Activated T-helper 17 cell treated with anti-CD3 and anti-CD28 coated beads, Interleukin-2, amount 50 U/mL, for 72 hours (primary cell): ENCODE measurements around the gene PLPP1. TPM values are rescaled to one million over a fixed set of nuclear protein-coding genes. Genes with fewer than 3 reads are reported as not detected.

ENCODE experiments used
- ATAC-seq: fragments of 150-1000 bp; cut with Tn5 transposase; replicated peaks from 2 replicates; pipeline ENCODE4 v1.10.0; 2021; ENCODE audit warnings: mild to moderate bottlenecking, moderate library complexity
- H3K27ac Mint-ChIP-seq: one replicate; pipeline ENCODE4 v1.8.0; 2022; ENCODE audit warnings: mixed read lengths
- H3K27me3 Mint-ChIP-seq: one replicate; pipeline ENCODE4 v1.8.0; 2022; ENCODE audit warnings: mixed read lengths
- H3K36me3 Mint-ChIP-seq: one replicate; pipeline ENCODE4 v1.8.0; 2022; ENCODE audit warnings: low read depth, mild to moderate bottlenecking, mixed read lengths
- H3K4me1 Mint-ChIP-seq: one replicate; pipeline ENCODE4 v1.8.0; 2022; ENCODE audit warnings: mixed read lengths
- H3K4me3 Mint-ChIP-seq: one replicate; pipeline ENCODE4 v1.8.0; 2022; ENCODE audit warnings: mild to moderate bottlenecking, mixed read lengths
- H3K9me3 Mint-ChIP-seq: one replicate; pipeline ENCODE4 v1.8.0; 2022; ENCODE audit warnings: mixed read lengths
- total RNA-seq, 2 donors: library from RNA; stranded (reverse); gene quantifications; one replicate each; pipeline ENCODE4 v1.2.3, GENCODE V29; 2022

PLPP1 gene
- total RNA-seq, 2 donors from 2014 or later = 4.8 to 9.7 TPM

GRCh38 chr5:55437452-55437851 is 97.3 kb downstream of the PLPP1 start:
- Mint-ChIP-seq H3K27ac (no peak overlapping the region), H3K4me3 (no peak overlapping the region), H3K36me3 (peaks cover 30% of the 10 kb centered on the region), H3K4me1 (peaks cover 27% of the 10 kb centered on the region), H3K27me3 (no peaks in the 10 kb centered on the region), H3K9me3 (peaks cover 26% of the 10 kb centered on the region)
- ATAC-seq = no peak

GRCh38 chr5:55432549-55432948 is 102.2 kb downstream of the PLPP1 start:
- ATAC-seq = no peak
- no peaks in the 10 kb centered on the region for H3K27me3 Mint-ChIP-seq
- peaks cover 73% of the 10 kb centered on the region for H3K36me3 Mint-ChIP-seq
- peaks cover under 1% of the 10 kb centered on the region for H3K4me1 Mint-ChIP-seq
- H3K27ac Mint-ChIP-seq = no peak overlapping the region
- H3K9me3 Mint-ChIP-seq = peaks cover 42% of the 10 kb centered on the region
- H3K4me3 Mint-ChIP-seq = no peak overlapping the region

- no peak overlapping the region for H3K4me3 Mint-ChIP-seq
- no peaks in the 10 kb centered on the region for H3K4me1 Mint-ChIP-seq
- peaks cover 82% of the 10 kb centered on the region for H3K36me3 Mint-ChIP-seq
- H3K27ac Mint-ChIP-seq = no peak overlapping the region
- peaks cover 24% of the 10 kb centered on the region for H3K9me3 Mint-ChIP-seq
- no peaks in the 10 kb centered on the region for H3K27me3 Mint-ChIP-seq
- ATAC-seq = no peak
Observed at GRCh38 chr5:55429613-55430253, 105.0 kb downstream of the PLPP1 start.

GRCh38 chr5:55429221-55429612 is 105.5 kb downstream of the PLPP1 start:
- Mint-ChIP-seq H3K27ac (no peak overlapping the region), H3K4me3 (no peak overlapping the region), H3K27me3 (no peaks in the 10 kb centered on the region), H3K36me3 (peaks cover 82% of the 10 kb centered on the region), H3K9me3 (peaks cover 19% of the 10 kb centered on the region), H3K4me1 (no peaks in the 10 kb centered on the region)
- ATAC-seq = no peak

GRCh38 chr5:55427157-55427556 is 107.6 kb downstream of the PLPP1 start:
- no peak overlapping the region for H3K4me3 Mint-ChIP-seq
- H3K9me3 Mint-ChIP-seq = peaks cover 13% of the 10 kb centered on the region
- no peaks in the 10 kb centered on the region for H3K4me1 Mint-ChIP-seq
- H3K36me3 Mint-ChIP-seq = peaks cover 97% of the 10 kb centered on the region
- H3K27ac Mint-ChIP-seq = no peak overlapping the region
- no peak for ATAC-seq
- no peaks in the 10 kb centered on the region for H3K27me3 Mint-ChIP-seq

GRCh38 chr5:55426455-55426854 is 108.3 kb downstream of the PLPP1 start:
- Mint-ChIP-seq H3K4me1 (peaks cover 3% of the 10 kb centered on the region), H3K36me3 (peaks cover 100% of the 10 kb centered on the region), H3K4me3 (no peak overlapping the region), H3K9me3 (peaks cover 10% of the 10 kb centered on the region), H3K27me3 (no peaks in the 10 kb centered on the region), H3K27ac (no peak overlapping the region)
- ATAC-seq = no peak

GRCh38 chr5:55421074-55421529 is 113.7 kb downstream of the PLPP1 start:
- ATAC-seq = peak; percentile 97
- Mint-ChIP-seq H3K36me3 (peaks cover 96% of the 10 kb centered on the region), H3K27me3 (no peaks in the 10 kb centered on the region), H3K4me1 (peaks cover 15% of the 10 kb centered on the region), H3K4me3 (peak overlapping the region; percentile 52), H3K9me3 (no peaks in the 10 kb centered on the region), H3K27ac (peak overlapping the region; percentile 14)

GRCh38 chr5:55418994-55419968 is 115.5 kb downstream of the PLPP1 start:
- H3K9me3 Mint-ChIP-seq = no peaks in the 10 kb centered on the region
- H3K27ac Mint-ChIP-seq = no peak overlapping the region
- peaks cover 96% of the 10 kb centered on the region for H3K36me3 Mint-ChIP-seq
- peaks cover 20% of the 10 kb centered on the region for H3K4me1 Mint-ChIP-seq
- H3K4me3 Mint-ChIP-seq = no peak overlapping the region
- no peak for ATAC-seq
- no peaks in the 10 kb centered on the region for H3K27me3 Mint-ChIP-seq

- Mint-ChIP-seq H3K4me3 (no peak overlapping the region), H3K36me3 (peaks cover 94% of the 10 kb centered on the region), H3K4me1 (peaks cover 15% of the 10 kb centered on the region), H3K27me3 (no peaks in the 10 kb centered on the region), H3K27ac (no peak overlapping the region), H3K9me3 (no peaks in the 10 kb centered on the region)
- no peak for ATAC-seq
Observed at GRCh38 chr5:55416306-55416705, 118.5 kb downstream of the PLPP1 start.

- Mint-ChIP-seq H3K36me3 (peaks cover 94% of the 10 kb centered on the region), H3K4me3 (no peak overlapping the region), H3K27ac (peak overlapping the region; percentile 15), H3K27me3 (no peaks in the 10 kb centered on the region), H3K9me3 (no peaks in the 10 kb centered on the region), H3K4me1 (peaks cover 4% of the 10 kb centered on the region)
- peak; percentile 21 for ATAC-seq
Observed at GRCh38 chr5:55415071-55415470, 119.7 kb downstream of the PLPP1 start.

GRCh38 chr5:55413644-55414043 is 121.1 kb downstream of the PLPP1 start:
- no peak for ATAC-seq
- Mint-ChIP-seq H3K4me3 (no peak overlapping the region), H3K27me3 (no peaks in the 10 kb centered on the region), H3K27ac (no peak overlapping the region), H3K4me1 (peaks cover 4% of the 10 kb centered on the region), H3K36me3 (peaks cover 92% of the 10 kb centered on the region), H3K9me3 (no peaks in the 10 kb centered on the region)

- Mint-ChIP-seq H3K4me3 (no peak overlapping the region), H3K4me1 (peaks cover 4% of the 10 kb centered on the region), H3K36me3 (peaks cover 94% of the 10 kb centered on the region), H3K9me3 (no peaks in the 10 kb centered on the region), H3K27ac (no peak overlapping the region), H3K27me3 (no peaks in the 10 kb centered on the region)
- no peak for ATAC-seq
Observed at GRCh38 chr5:55411876-55412275, 122.9 kb downstream of the PLPP1 start.

- no peaks in the 10 kb centered on the region for H3K9me3 Mint-ChIP-seq
- H3K27ac Mint-ChIP-seq = no peak overlapping the region
- H3K4me3 Mint-ChIP-seq = no peak overlapping the region
- peaks cover 4% of the 10 kb centered on the region for H3K4me1 Mint-ChIP-seq
- H3K27me3 Mint-ChIP-seq = no peaks in the 10 kb centered on the region
- no peak for ATAC-seq
- H3K36me3 Mint-ChIP-seq = peaks cover 95% of the 10 kb centered on the region
Observed at GRCh38 chr5:55410845-55411244, 123.9 kb downstream of the PLPP1 start.

GRCh38 chr5:55409775-55410174 is 125.0 kb downstream of the PLPP1 start:
- Mint-ChIP-seq H3K27me3 (no peaks in the 10 kb centered on the region), H3K4me1 (peaks cover under 1% of the 10 kb centered on the region), H3K36me3 (peaks cover 95% of the 10 kb centered on the region), H3K4me3 (no peak overlapping the region), H3K9me3 (no peaks in the 10 kb centered on the region), H3K27ac (no peak overlapping the region)
- no peak for ATAC-seq

GRCh38 chr5:55407984-55408383 is 126.8 kb downstream of the PLPP1 start:
- Mint-ChIP-seq H3K4me3 (no peak overlapping the region), H3K9me3 (no peaks in the 10 kb centered on the region), H3K27ac (no peak overlapping the region), H3K36me3 (peaks cover 95% of the 10 kb centered on the region), H3K4me1 (no peaks in the 10 kb centered on the region), H3K27me3 (no peaks in the 10 kb centered on the region)
- no peak for ATAC-seq
